HG03378 (cell line): Measurements from ENCODE around the gene DUOX2.
"Not testable (repeated sequence)": the region's sequence is repeated elsewhere in the genome, so short reads cannot be mapped to it uniquely, and the experiment has no call there.

Experiments
- ATAC-seq: cut with Tn5 transposase; IDR thresholded peaks from one replicate; pipeline ENCODE4 v1.9.1; 2021; ENCODE audit warnings: mild to moderate bottlenecking, moderate library complexity; ENCODE audit not compliant: unreplicated experiment

Gene DUOX2

DNA sequence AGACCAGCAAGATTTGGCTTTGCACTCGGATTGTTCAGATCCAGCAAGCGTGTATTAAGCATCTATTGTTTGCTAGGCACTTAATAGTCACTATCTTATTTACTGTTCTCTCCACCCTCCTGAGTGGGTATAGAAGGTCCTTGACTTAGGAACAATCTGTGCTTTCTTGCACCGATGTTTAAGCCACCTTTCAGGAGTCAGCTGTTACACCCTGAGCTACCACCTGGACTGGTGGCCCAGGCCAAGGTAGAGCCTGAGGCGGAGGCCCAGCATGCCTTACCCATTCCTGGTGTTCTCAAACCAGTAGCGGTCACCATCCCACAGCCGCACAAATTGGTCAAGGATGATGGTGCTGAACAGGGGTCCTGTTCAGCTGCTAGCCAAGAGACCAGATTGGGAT is 25.8 kb upstream of the DUOX2 start:
- ATAC-seq, result no peak

DNA sequence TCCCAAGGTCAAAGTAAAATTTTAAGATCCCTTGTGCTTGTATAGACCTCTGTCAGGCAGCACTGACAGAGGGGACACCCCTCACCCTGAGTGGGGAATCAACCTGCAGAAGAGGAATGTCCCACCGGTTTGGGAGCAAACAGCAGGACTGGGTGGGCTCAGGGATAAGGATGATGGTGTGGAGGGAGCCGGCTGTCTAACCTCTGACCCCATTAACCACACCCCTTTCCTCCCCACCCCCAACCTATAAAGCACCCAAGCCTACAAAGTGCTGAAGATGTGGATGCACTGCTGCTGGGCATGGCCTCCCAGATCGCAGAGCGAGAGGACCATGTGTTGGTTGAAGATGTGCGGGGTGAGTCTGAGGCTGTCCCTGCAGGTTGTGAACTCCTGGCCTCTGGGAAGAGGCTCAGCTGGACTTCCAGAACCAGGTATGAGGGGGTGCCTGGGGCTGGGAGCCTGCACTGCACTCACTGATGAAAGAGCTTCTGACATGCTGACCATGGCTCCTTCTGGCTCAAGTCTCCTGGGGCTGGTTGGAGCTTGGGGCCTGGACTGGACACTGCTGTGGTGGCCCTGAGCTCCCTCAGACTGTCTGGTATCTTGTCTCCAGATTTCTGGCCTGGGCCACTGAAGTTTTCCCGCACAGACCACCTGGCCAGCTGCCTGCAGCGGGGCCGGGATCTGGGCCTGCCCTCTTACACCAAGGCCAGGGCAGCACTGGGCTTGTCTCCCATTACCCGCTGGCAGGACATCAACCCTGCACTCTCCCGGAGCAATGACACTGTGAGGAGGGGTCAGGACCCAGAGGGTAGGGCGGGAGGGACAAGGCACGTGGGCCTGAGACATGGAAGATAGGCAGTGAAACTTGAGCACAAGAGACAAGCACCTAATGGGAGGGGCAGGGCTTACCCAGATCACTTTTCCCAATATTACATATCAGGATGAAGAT is 25.1 kb upstream of the DUOX2 start:
- no peak for ATAC-seq

DNA sequence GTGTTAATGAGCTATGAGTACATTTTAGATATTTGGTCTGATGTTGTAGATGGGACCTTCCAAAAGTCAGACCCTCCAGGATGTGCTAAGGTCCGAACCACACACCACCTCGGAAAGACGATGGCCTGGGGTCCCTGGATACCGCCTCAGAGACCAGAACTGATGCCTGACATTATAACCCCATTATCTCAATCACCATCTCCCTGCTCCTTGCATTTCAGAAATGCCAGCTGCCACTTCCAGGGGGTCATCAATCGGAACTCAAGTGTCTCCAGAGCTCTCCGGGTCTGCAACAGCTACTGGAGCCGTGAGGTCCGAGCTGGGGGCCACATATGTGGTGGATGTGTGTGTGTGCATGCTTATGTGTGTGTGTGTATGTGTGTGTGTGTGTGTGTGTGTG is 23.7 kb upstream of the DUOX2 start:
- no peak for ATAC-seq

DNA sequence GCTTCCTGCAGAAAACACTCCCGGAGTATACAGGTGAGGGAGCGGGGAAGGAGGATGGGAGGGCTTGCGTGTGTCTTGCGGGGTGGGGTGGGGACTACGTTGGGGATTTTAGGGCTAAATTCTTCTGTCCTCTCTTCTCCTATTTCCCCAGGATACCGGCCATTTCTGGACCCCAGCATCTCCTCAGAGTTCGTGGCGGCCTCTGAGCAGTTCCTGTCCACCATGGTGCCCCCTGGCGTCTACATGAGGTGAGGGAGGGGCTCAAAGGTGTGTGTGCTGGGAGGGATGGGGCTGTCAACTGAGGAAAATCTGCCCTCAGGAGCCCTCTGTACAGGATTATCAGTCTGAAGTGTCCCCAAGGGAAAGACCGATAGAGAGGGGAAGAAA is 22.4 kb upstream of the DUOX2 start:
- no peak for ATAC-seq

DNA sequence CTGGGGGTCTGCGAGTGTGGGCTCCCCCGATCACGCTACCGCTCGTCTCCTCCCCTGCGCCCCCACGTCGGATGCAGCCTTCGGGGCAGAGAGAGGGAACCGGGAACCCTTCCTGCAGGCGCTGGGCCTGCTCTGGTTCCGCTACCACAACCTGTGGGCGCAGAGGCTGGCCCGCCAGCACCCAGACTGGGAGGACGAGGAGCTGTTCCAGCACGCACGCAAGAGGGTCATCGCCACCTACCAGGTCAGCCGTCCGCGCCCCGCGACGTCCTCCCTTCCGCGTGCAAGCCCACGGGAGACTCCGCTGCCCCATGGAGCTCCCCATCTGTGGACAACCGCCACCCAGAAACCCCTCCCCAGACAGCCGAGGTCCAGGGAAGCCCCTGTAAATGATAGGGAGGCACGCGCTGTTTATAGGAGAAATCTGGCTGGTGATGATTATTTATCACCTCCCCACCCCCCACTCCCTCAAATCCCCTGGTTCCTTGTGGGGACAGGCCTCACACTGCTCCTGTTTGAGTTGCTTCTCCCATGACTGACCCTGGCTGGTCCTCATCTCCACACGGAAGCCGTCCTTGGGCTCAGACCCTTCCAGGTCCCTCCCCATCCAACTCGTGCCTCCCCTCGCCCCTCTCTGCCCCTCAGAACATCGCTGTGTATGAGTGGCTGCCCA is 21.9 kb upstream of the DUOX2 start:
- not testable (repeated sequence) for ATAC-seq

DNA sequence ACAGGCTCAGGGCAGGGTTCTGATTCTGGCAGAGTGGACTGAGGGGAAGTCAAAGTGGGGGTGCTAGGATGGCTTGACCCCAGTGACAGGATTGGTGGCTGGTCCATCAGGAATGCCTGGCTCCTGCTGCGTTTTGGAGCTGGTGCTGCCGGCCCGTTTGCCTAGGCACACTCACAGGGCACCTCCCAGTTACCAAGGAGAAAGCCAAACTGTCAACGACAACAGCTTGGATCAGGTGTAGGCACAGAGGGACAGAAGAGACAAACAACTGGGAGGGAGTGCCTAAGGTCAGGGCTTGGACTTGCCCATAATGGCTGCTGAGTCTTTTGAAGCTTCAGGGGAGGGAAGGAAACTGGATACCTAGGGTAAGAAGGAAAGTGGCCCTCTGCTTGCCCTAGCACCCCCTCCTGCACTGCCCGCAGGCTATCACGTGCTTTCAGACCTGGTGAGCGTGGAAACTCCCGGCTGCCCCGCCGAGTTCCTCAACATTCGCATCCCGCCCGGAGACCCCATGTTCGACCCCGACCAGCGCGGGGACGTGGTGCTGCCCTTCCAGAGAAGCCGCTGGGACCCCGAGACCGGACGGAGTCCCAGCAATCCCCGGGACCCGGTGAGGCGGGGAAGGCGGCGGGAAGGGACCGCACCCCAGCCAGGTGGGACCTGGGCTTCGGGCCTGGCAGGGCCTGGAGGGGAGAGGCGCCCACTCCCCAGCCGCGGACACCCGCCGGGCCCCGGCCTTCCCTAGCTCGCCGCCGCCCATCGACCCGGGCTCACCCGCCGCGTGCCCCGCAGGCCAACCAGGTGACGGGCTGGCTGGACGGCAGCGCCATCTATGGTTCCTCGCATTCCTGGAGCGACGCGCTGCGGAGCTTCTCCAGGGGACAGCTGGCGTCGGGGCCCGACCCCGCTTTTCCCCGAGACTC is 21.0 kb upstream of the DUOX2 start:
- ATAC-seq, result no peak

DNA sequence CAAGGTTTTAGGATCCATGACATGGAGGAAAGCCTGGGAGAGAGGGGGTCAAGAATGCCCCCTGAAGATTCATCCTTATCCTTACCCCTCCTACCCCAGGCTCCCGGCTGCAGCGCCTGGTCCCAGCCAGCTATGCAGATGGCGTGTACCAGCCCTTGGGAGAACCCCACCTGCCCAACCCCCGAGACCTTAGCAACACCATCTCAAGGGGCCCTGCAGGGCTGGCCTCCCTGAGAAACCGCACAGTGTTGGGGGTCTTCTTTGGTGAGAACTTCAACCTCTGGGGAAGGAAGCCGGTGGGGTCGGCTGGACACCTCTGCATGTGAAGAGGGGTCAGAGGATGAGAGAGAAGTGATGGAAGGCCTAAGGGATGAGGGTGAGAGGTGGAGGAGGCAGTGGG is 20.1 kb upstream of the DUOX2 start:
- no peak for ATAC-seq

DNA sequence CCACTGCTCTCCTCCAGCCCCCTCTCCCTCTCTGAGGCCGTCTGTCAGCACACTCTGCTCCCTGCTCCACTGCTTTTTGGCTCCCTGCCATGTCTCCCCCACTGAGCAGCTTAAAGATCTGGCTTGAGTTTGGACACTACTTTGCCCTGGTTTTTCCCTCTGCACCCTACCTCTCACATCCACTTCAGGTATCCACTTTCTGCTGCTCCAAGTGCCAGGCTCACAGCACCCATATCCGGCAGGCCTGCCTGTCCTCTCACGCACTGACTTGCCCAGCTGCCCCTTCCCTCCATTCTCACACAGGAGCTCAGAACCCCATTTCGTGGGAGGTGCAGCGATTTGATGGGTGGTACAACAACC is 19.6 kb upstream of the DUOX2 start:
- ATAC-seq, result no peak

DNA sequence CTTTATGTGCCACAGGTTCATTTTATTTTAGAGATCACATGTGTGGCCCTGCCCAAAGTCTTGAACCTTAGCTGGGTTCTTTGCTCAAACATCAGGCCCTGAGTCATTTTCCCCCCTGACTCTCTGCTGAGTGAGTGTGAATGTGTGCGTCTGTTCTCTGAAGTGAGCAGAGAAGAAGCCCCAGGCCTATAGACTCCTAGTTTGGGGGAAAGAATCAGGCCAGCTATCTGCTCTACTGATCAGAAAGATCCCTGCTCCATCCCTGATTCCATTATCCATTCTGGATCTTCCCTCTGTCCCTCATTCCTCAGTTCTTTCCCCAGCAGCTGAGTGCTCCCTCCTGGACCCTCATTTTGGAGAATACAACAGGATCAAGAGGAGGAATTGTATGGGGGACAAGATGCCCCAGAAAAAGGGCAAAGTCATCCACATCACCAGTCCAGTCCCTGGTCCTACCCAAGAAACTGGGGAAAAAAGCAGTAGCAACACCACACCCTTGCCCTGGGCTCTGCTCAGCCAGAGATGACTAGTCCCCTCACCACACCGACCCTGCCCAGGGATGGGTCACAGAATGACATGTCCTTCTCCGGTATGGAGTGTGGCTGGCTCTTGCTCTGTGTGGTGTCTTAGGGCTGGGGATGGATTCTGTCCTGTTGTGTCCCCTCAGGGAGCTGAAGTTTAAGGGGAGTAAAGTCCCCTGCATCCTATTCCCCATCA is 19.0 kb upstream of the DUOX2 start:
- no peak for ATAC-seq

DNA sequence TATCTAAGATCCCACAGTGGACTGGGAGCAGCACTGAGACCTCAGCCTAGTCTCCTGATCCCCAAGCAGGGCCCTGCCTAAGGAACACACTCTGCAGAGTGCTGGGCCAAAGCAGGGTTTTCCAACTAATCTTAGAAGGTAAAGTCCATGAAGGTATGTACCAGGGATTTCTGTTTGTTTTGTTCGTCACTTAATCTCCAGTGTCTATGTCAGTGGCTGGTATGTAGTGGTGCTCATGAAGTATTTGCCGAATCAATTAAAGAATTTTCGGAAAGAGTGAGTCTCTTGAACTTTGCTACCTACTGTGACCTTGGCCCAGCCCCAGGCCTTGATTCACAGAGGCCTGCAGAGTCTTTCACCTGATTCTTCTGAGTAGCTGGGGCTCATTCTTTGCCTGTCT is 17.5 kb upstream of the DUOX2 start:
- ATAC-seq, result no peak

DNA sequence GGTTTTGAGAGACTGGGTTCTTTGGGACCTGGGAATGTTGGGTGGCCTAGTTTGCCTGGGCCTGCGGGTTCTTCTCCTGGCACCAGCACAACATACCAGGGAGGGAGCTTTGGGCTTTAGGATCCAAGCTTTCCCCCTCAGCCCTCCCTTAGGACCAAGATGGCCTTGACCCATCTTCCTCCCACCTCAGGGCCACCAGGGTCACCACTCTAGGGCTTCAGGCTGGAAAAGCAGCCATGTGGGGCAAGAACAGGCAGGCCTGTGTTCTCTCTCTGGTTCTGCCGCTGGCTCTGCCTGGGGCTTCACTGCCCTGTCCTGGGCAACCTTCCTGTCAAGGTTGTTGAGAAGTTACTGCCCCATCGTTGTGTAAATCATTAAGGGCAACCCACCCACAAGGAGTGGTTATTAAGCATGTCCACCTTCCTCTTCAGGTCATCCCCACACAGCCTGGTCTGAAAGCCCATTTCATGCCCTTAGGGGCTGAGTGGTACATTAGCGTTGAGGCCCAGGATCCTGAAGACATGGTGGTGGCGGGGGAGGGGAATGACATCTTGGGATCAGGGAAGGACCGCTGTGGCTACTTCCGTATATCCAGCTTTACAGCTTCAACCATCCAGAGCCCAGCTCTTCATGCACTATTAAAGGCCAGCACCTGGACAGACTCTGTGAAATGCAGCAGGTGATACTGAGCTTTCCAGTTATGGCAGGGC is 16.5 kb upstream of the DUOX2 start:
- no peak for ATAC-seq

DNA sequence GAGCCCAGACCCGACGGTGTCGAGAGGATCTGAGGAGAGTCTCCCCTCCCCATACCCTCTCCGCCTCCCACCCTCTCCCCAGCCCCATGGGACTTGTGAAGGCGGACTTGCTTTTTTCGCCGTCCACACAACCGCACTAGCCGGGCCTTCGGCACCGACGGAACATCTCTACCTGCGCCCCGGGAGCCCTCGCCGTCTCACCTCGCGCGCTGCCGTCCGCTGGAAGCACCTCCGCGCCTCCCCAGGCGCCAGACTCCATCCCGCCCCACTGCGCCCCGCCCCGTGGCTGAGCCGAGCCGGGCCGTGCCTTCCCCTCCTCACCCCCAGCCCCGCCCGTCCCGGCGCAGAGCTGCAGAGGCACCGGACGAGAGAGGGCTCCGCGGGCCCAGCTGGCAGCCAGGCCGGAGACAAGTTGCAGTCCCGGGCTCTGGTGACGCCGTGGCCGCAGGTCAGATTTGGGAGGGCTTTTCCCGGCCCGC is 15.7 kb upstream of the DUOX2 start, which contains the start of the genes DUOX1 and DUOXA1:
Gene DUOX1, plus strand, starts transcription at position 344 of the 479 bp plus-strand sequence. CDS start 1,973 bp downstream, outside the sequence.
Gene DUOXA1, minus strand, starts transcription at position 229 of the 479 bp plus-strand sequence. CDS start 6,865 bp downstream, outside the sequence.
- ATAC-seq, result no peak

DNA sequence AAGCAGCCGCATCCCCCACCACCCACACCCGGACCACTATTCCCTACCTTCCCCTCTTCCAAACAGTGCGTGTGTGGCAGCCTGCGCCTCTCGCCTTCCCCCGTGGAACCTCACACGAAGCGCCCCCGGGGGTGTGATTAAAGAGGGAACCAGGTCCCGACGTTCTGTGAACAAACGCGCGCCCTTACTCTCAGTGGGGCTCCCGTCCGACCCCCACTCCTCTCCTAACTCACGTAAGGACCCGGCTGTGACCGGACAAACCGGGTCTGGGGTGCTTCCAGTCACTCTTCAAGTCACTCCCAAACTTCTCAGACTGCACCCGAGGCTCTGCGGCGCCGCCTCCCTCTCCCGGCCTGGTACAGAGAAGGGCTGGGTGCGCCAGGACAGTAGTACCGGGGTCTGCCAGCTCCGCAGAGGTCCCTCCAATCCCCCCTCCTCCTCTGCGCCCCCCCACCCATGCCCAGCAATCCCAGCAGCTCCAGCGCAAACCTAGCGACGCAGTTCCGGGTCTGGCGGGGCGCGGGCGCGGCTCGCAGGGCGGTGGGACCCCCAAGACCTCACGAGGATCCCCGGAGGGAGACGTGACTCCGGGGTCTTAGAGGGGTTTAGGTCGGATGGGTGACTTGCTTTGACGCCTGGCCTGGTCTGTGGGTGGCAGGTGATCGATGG is 15.1 kb upstream of the DUOX2 start:
- ATAC-seq, result no peak

DNA sequence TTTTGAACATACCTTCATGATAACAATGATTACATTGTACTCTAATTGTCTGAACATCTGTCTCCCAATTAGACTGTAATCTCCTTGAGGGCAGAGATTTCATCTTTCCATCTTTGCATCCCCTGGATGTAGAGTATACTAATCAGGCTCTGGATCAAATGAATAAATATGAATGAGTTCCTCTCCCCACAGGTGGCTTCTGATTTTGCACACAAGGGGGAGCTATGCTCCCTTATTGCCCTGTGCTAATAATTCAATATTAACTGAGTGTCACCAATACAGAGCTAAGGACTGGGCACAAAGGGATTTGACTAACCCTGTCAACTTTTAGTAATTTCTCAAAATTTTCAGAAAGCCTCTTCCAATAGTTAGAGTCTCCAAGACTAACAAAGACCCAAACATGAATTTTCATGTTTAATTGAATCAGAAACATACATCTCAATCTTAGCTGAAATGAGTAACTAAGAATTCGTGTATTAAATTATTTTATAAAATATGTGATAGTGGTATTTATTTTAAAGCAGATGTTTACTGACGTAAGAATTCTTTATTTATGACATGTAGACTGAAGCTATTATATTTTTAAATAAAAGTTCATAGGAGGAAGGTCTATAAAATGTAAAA is 12.7 kb upstream of the DUOX2 start:
- ATAC-seq, result no peak

DNA sequence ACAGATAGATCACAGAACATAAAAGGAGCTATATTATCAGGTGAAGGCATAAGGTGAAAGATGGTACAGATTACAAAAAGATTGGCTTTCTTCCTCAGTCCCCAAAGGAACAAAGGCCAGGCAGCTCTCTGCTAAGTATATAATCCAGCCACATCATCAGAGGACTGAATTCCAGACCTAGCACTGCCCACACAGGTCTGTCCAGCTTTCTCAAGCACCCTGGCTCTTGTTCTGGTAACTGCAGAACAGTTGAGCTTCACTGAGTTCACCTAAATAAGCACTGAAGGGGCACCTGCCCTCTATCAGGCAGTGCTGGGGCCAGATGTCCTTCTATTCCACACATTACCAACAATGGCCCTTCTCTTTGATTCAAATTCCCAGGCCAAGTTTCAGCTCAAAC is 9.4 kb upstream of the DUOX2 start:
- no peak for ATAC-seq

DNA sequence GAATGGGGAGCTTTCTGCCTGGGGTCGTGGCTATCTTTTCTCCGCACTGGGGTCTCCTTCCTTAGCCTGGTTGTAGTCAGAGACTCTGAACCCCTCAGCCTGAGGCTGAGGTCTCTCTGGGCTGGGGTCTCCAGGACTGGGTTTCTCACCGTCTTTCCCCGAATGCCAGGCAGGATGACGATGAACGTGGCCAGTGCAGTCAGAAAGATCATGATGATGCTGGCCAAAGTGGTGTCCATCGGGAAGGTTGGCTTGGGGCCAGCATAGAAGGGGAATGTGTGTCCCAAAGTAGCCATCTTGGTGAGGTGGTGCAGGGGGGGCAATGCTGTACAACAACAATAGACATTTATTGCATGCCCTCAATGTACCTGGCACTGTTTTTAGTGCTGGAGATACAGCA is 8.7 kb upstream of the DUOX2 start:
- no peak for ATAC-seq

DNA sequence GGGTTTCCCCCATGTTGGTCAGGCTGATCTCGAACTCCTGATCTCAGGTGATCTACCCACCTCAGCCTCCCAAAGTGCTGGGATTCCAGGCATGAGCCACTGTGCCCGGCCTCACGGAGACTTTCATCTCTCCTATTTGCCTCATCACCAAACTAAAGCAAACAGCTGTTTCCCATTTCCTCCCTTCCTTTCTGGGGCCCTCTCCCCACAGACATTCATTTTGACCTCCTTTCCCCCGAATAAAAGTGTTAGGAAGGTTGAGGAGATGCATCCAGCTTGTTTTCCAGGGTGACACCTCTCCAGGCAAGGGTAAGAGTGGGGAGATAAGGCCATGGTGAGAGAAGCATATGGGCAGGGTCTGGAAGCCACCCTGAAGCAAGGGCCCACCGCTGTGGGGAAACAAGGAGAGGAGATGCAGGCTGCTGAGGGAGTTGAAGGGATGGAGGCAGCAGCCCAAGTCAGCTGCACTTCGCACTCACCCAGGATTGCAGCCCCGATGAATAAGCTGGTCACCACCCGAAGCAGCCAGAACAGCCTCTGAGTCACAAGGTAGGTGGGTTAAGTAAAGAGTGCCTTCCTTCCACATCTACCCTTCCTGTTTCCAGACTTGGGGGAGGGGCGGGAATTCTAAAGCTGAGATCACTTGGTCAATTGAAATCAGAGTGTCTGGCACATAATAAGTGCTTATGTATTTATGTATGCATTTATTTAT is 7.9 kb upstream of the DUOX2 start:
- ATAC-seq, result no peak

DNA sequence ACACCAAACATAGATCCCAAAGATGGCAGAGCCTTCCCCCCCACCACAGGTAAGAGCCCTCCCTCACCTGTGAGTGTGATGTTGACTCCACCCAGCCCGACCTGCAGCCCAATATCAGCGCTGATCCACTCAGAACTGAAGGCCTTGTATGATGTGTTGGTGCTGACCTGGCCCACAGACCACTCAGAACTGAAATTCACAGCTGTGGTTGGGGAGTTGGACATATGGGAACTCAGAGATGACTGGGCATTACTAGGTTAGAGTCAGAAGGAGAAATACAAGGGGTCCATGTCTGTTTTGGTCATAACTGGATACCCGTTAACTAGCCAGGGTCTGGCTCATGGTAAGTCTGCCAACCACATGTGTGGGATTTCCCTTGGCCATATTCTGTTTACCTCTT is 7.0 kb upstream of the DUOX2 start:
- no peak for ATAC-seq
